ENCODE data around the gene SORBS2.

The SORBS2 gene

DNA sequence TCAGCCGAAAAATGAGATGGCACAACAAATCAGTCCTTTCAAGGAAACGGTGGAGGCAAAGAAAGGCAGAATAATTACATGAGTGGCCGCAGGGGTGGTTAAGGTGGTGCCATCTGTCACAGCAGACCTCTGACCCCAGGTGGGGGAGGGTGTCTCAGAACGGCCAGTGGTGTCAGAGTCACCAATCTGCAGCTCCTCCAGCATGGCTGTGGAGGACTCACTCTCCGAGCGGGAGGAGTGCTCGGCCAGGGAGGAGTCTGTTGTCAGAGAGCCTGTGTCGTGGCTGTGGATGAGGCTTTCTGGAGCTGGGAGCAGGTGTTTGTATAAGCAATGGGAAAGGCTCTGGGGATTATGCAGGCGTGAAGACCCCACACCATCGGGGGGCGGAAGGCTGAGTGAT is 146.3 kb downstream of the SORBS2 start:
- DNase-seq = no peak

DNA sequence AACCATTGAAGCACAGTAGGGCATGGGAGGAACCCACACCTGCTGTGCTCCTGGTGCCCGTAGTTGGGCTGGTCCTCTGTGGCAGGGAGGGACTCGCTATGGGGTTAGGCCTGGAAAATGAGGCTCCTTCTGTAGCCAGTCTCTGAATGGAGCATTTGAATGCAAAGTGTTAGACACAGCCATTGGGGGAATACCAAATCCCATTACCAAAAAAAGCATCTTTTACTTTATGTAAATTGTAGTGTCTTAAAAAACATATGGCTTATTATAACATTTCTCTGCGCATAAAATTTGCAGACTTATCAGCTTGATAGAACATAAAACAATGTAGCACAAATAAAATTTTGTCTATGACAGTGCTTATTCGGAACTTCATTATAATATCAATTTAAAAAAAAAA is 147.5 kb downstream of the SORBS2 start:
- DNase-seq = no peak

DNA sequence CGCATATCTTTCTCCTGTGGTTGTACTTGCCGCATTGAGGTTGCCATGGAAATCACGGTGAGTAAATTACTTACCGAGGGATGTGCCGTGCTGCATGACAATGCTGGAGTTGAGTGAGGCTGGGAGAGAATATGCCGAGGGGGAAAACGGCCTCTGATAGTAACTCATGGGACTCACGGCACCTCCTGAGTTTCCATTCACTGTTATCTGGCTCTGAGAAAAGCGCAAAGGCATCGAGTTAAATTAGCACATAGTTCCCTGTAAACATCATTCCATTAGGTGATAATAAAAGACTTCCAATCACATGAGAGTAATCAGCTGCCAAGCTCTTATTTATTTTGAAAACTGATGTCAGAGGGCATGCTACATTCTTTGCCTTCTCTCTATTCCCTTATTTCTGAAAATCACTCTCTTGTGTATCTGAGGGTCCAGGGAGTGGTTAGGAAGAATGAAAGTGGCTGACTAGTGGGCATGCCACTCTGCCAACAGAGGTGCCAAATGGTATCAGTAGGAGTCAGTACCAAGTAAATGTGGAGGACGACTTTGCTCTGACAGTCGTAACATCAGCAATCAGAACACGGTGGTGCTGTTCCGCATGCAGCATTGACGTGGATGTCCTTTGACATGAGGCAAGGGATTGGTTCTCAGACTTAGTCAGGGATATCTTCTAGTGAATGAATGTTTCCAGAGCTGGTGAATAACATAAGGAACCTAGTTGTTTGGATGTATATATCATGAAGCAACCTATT is 149.8 kb downstream of the SORBS2 start:
- DNase-seq = no peak

DNA sequence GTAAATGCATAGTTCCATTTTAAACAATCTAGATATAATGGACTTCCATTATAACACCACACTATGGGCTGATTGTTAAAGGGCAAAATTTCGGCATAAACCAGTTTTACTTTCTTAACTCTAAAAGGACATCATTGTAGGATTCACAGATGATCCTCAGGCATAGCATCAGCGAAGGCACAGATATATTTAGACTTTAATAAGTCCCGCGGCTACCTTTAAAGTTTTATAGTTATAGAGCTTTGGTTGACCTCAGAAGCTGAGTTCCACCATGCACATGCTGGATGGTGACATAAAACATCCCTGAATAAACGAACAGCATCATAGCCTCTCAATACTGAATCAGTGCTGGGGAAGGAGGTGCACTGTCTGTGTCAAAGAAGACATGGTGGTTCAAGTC is 151.7 kb downstream of the SORBS2 start:
- no peak for DNase-seq

DNA sequence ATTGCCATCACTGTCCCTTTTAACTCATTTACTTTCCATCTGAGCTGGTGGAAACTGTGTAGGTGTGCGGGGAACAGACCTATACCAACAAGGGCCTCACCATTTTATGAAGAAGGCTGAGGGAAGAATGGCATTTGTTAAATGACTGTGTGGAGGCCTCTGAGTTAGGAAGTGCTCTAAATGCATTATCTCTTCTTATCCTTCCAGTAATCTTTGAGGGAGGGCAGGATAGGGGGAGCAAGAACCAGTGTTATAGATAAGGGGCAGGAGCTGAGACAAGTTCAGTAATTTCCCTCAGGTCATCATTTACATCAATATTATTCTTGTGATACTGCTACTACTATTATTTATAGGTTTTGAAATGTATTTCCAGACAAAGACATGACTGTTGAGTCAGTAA is 154.3 kb downstream of the SORBS2 start:
- DNase-seq = no peak

DNA sequence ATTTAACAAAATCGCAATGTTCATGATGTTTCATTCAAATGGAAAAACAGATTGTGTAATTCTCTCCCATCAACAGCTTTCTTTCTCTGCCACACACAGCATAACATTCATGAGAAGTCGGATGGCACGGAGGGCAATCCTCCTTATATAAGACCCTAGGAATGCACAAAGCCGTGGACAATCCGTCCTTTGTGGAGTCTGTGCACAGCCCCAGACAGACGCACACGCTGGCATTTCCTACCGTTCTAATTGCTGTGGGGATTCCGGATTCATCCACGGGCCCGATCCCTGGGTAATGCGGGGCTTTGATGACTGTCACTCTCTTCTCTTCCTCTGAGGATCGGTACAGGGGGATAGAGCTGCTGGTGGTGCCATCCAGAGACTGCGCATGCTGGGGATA is 154.8 kb downstream of the SORBS2 start:
- DNase-seq = no peak

DNA sequence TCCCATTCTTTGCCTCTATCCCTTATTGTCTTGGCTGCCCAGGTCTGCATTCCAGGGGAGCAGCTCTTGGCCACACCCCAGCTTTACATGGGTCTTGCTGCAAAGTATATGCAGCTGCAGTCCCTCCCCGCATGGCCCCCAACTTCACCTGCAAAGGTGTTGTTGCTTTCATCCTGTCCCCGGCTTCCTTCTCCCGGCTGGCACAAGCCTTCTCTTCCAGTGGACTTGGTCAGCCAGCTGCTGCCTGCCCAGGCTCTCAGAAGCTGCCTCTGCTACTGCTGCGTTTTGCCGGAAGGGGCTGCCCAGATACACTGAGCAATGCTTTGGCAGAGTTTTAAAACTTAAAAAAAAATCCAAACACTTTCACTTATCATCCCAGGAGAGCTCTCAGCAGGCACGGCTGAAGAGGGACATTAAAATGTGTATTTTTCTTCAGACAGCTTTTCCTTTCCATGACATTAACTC is 155.5 kb downstream of the SORBS2 start:
- DNase-seq = no peak

DNA sequence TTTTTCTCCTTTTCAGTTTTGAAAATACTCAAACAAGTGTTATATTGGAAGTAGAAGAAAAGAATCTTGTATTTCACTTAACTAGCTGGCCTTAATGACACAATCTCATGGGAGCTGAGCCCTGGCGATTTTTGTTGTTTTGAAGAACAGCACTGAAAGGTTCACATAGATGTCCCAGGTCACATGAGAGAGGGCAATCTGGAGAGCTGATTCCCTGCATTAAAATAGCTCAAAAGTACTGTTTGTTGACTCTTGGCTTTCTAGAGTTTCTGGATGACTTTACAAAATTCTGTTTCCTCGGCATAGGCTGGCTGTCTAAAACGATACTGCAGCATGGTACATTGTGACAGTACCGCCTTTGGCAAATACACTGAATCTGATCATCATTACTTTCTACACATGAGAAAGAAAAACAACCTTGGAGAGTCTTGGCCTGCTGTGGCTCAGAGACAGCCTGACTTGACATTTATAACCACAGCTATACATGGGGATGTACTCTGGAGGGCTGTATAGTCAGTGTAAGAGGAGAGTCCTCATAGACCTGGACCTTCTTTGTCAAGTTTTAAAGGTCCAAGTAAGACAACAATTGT is 156.9 kb downstream of the SORBS2 start:
- DNase-seq = no peak

DNA sequence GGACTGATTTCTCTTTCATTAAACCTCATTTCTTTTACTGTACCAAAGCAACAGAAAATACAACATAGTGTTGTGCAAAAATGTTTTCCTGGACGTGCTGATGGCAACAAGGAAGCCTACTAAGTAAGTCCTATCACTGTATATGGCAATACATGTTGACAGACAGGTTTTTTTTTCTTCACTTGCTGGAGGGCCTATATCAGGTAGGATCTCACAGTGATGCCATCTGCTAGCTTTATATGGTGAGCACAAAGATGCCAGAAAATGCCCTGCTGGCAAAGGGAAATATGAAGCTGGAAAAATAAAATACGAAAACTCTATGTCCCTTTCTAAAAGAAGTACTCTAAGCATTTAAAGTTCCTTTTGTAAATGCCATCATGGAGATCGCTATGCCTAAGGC is 157.7 kb downstream of the SORBS2 start:
- no peak for DNase-seq

DNA sequence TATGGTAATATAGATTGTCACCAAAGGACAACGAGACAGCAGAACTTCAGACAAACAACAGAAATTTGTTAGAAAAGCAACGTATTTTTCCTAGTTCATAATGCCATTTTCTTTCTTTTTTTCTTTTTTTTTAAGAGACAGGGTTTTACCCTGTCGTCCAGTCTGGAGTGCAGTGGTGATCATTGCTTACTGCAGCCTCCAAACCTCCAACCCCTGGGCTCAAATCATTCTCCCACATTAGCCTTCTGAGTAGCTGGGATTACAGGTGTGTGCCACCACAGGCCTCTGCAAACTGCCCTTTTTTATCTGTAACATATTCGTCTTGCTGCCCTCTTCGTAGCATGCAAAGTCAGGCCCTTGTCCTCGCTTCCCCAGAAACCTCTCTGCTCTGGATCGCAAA is 160.1 kb downstream of the SORBS2 start:
- no peak for DNase-seq

DNA sequence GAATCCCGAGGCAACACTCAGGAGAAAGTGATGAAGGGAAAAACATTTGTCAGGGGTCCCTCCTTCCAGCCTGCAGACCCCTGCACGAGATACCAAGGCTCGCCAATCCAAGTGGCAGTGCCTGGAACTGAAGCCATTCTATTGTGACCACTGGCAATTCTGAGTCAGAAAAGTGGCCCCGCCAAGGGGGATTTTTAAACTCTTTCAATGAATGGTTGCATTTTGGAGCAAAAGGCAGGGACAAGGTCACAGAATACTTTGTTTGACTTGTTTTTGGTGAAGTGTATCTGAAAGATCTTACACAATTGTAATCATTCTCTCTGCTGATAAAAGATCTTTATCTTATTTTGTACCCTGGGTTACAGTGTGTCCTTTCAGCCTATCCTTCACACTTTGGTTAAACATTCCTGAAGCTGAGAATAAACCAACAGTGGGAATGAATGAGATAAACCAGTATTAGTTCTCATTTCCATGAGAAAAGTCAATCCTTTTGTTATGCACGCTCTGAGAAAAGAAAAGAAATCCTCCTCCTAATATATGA is 160.8 kb downstream of the SORBS2 start:
- no peak for DNase-seq

DNA sequence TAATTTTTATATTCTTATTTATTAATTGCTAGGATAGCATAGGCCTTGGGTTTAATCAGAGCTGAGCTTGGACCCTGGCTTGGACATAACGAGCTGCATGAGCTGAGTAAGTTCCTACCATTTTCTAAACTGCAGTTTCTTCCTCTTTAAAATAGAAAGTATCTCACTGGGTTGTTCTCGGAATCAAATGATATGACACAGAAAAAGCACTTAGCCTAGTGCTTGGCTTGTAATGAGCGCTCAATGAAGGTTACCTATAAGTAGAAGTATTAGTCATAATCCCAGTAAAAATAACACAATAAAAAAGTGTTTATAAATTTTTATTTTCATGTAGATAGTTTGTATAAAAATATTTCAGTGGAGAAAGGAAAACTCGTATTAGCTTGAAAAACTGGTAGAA is 163.4 kb downstream of the SORBS2 start:
- DNase-seq = no peak

DNA sequence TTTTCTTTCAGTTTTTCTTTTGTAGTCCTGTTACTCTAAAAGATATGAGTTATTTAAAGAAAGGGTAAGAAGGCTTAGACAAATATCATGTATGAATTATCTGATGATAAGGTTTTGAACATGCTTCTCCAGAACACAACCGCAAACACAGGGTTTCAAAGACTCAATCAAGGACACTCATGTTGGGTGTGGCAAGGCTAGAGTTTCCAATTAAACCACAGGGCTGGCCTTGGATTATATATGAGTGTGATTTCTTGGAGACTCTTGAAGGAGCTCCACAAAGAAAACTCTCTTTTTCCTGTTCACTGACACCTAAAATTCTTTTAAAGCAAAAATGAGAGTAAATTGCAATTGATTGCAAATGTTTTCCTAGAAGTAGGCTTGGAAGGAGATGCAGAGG is 166.6 kb downstream of the SORBS2 start:
- no peak for DNase-seq

DNA sequence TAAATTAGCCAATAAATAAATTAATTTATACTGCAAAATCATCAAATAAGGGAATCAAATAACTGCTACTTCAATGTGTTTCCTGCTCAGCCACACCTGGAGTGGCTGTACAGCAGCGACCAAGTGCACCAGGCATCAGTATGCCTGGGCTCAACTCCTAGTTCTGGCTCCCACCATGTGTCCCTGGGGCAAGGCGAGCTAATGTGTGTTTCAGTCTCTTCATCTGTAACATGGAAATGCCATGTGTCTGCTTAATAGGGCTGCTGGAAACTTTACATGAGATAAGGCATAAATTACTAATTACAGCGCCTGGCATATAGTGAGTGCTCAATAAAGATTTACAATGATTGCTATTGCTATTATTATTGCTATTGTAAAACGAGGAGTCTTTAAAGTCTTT is 167.6 kb downstream of the SORBS2 start:
- no peak for DNase-seq

DNA sequence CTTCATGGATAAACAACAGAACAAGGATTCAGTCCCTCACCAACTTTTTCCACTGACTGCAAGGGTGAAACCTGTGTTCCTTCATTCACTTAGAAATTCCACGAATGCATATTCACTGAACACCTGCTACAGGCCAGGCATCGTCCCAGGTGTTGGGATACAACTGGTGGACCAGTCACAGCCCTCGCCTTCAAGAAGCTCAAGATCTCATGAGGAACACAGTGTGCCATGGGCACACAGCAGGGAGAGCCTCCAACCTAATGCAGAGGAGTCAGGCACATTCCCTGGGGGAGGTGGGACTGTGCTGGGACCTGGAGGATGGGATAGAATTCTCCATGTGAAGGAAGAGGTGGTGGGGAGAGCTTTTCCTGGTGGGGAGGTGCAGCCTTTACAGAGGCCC is 169.1 kb downstream of the SORBS2 start:
- DNase-seq = no peak

DNA sequence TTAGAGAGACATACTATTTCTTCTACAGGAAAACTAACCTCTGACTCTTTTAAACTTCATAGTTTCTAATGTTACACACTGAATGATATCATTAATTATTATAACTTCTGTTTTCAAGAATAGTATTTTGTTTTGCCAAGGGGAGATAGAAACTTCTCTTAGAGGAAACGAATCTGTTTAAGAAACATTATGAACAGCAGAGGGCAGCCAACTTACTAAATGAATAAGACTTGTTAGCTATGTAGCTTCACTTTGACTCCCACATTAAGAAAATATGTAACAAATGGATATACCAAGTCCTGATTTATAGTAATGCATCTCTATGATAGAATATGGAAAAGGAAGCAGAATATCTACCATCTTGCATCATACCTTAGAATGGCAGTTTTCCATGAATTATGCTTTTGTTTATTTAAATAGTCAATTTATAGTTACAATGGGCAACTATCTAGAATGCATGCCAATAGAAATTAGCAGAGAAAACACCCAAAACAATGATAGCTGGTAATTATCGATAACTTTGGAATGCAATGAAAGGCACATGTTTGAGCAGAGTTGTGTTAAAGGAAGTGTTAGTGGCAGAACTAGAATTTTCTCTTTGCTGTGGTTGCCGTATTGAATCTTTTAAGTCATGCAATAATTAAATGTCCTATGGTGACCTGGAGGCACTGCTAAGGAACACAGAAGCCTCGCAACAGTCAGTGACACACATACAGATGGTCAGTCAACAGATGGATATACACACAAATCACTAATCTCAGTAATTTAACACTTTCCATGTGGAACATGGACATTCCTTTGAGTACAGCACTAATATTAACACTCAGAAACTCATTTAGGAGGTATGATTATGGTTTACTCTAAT is 171.0 kb downstream of the SORBS2 start:
- DNase-seq = no peak

DNA sequence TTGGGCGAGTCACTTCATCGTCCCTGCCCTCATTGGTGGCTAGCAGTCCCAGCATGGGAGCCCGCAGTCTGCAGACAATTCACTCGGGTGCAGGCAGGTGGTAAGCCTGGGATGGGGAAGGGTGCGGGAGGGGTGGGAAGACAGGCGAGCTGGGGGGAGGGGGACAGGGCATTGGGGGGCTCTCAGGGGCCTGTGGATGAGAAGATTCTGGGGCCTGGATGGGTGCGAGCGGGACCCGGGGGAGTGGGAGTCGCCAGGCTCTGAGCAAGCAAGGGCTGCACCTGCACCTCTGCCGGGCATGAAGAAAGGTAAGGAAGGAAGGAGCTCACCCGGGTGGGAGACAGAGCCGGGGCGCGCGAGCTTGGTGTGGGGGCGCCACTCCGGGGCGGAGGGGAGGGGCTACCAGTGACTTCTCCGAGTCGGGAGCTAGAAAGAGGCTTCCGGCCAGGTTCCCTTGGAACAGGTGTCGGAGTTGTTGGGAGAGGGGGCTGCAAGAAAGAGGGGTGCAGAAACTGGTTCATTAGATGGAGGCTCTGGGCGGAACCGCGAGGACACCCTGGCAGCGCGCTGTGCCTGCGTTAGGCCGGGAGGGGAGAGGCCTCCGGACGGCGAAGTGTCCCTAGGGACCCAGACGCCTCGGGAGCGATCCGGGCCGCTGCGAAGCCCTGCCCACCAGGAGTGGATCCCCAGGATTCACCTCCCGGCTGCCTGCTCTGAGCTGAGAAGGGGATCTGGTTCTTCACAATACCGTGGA is 173.3 kb downstream of the SORBS2 start:
- no peak for DNase-seq

DNA sequence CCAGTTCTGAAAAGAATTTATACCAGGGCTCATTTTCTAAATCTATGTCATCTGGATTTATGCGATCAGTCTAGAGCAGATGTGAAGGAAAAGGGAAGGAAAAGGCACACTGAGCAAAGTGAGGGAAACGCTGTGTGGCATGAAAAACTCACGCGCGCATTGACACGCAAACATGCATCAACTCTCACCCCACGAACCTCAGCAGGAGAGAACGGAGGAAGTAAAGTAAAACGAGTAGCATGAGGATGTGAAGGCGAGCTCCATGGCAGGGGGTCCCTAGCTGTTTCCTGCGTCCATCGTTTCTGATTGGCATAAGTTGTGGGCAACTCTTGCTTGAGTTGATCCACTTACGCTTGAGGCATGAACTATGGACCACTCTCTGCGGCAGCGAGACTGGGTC is 173.9 kb downstream of the SORBS2 start:
- no peak for DNase-seq

DNA sequence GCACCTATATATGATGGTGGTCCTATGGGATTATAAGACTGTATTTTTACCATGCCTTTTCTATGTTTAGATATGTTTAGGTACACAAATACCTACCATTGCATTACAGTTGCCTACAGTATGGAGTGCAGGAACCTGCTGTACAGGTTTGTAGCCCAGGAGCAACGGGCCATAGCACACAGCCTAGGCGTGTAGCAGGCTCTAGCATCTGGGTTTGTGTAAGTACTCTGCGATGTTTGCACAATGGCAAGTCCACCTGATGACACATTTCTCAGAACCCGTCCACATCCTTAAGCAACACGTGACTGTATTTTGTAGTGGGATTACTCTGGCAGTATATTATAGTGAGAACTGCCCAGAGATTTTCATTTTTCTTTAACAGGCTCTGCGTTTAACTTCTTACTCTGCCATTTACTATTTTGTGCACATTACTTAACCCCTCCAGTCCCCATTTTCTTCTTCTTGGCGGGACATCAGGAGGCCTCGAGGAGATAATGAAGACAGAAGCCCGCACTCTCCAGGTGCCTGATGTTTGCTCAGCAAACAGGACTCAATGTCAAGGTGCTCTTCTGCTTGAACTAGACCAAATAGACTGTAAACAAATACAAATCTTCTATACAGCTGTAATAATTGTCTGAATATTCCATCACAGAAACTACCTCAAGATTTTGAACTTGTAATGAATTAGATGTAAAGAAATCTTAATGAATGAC is 174.7 kb downstream of the SORBS2 start:
- no peak for DNase-seq

DNA sequence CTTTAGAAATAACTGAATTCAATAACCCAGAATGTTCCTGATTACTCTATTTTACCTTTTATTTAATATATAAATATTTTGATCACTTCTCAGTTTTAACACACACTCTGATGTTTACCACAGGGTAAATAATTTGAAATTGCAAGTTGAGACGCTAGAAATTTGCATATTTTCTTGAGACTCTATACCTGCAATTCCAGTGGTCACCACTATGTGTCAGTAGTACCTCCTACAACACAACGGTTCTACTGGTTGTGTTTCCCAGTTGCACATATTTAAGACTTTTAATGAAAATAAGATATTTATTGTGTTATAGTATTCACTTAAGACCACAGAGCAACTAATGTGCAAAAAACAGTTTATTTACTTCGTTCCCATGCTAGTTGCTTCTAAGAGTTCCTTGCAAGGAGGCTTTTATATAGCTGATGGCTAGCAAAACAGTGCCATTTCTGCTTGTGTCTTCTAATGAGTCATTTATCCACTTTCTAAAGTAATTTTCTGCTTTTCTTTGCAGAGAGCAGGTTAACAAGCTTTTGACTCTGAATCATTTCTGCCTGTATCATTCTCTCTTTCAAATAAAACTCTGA is 177.8 kb downstream of the SORBS2 start:
- DNase-seq = no peak

DNA sequence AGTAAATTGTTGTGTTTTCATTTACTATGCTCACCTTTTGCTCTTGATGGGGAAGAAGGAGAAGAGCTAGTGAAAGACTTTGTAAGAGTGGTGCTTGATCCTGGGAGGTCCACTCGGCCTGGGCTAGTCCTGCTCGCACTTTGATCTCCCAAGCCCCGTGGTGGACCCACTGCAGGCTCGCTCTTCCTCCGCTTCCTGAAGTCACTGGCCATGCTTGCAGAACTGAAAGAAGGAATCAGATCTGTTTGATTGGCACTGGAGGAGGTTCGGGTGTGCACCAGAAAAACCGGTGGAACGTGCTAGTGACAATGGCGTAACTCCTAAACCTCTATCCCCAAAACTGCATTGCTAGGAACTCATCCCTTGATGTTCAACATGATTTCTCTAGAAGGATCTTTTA is 185.2 kb downstream of the SORBS2 start:
- DNase-seq = no peak

DNA sequence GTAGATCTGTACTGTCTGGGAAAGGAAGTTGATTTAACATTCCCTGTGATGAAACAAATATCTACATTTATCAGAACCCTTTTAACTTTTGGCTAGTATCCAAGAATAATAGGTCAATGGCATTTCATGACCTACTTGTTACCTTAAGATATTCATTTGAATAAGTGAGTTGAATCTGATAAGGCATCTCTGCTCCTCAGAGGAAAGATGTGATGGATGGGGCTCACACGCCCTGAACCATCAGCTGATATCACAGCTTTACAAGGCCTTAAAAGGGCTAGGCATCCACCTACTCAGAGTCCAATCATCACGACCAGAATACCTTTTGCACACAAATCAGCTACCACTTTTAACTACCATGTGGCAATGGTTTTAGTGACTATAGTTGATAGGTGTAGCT is 186.5 kb downstream of the SORBS2 start:
- no peak for DNase-seq

Data from stimulated activated CD4-positive, alpha-beta T cell treated with anti-CD3 and anti-CD28 coated beads, Interleukin-4, amount 100 ng/mL, for 4 hours (primary cell).